NK-92 treated with Interleukin-12 subunit alpha and Interleukin-12 subunit beta, amount 100 ng/mL, for 24 hours (cell line): ENCODE data around the gene PTH1R.

Experiments
- DNase-seq: peaks from one replicate; lab custom pipeline; 2025; lab: John Stamatoyannopoulos, UW

PTH1R gene

GRCh38 chr3:46864061-46864881 is 13.2 kb upstream of the PTH1R start:
- DNase-seq: no peak

GRCh38 chr3:46865031-46865507 is 12.5 kb upstream of the PTH1R start:
- DNase-seq: no peak

- no peak for DNase-seq
Observed at GRCh38 chr3:46865546-46865945, 12.0 kb upstream of the PTH1R start.

GRCh38 chr3:46866032-46866595 is 11.4 kb upstream of the PTH1R start:
- no peak for DNase-seq

- peak; percentile 52 for DNase-seq
Observed at GRCh38 chr3:46866720-46867549, 10.6 kb upstream of the PTH1R start.

GRCh38 chr3:46867550-46867898 is 10.0 kb upstream of the PTH1R start:
- no peak for DNase-seq

GRCh38 chr3:46868287-46868686 is 9.2 kb upstream of the PTH1R start:
- DNase-seq: no peak

- no peak for DNase-seq
Observed at GRCh38 chr3:46868948-46869347, 8.6 kb upstream of the PTH1R start.

GRCh38 chr3:46869440-46869839 is 8.1 kb upstream of the PTH1R start:
- DNase-seq: no peak

GRCh38 chr3:46870651-46871050 is 6.9 kb upstream of the PTH1R start:
- DNase-seq: no peak

GRCh38 chr3:46871222-46871621 is 6.3 kb upstream of the PTH1R start:
- DNase-seq: no peak

GRCh38 chr3:46873521-46873920 is 4.0 kb upstream of the PTH1R start:
- no peak for DNase-seq

GRCh38 chr3:46874430-46874829 is 3.1 kb upstream of the PTH1R start:
- DNase-seq: no peak

- no peak for DNase-seq
Observed at GRCh38 chr3:46875560-46875959, 2.0 kb upstream of the PTH1R start.

- DNase-seq: no peak
Observed at GRCh38 chr3:46876313-46877300, 914 bp upstream of the PTH1R start.

GRCh38 chr3:46878781-46879436 is 1.4 kb downstream of the PTH1R start:
- DNase-seq: no peak

- no peak for DNase-seq
Observed at GRCh38 chr3:46880884-46881595, 3.5 kb downstream of the PTH1R start.

GRCh38 chr3:46881596-46882376 is 4.3 kb downstream of the PTH1R start:
- no peak for DNase-seq

- no peak for DNase-seq
Observed at GRCh38 chr3:46882377-46883053, 5.0 kb downstream of the PTH1R start.
